Right lobe of liver (tissue), 6 donors: ENCODE data around the gene ULK1. TPM values are rescaled to one million over a fixed set of nuclear protein-coding genes. Genes with fewer than 3 reads are reported as not detected.
A peak's percentile ranks its signal among the peaks of the same experiment; 100 is the strongest.
"Not testable (repeated sequence)": the region's sequence is repeated elsewhere in the genome, so short reads cannot be mapped to it uniquely, and the experiment has no call there.

Source experiments
- ATAC-seq, 4 donors: fragments of 200-7000 bp; cut with Tn5 transposase; one replicate each; pipeline ENCODE4 v1.9.1; 2020; ENCODE audit warnings: mild to moderate bottlenecking in 4 of 4, moderate library complexity in 4 of 4
- DNase-seq, 3 donors: peaks; one replicate each; pipeline ENCODE4 v3.0.0-alpha.2; 2020
- H3K27ac ChIP-seq, 3 donors: fragments of 200-600 bp; one replicate each; pipeline ENCODE4 v1.8.0; 2022
- H3K27me3 ChIP-seq, 2 donors: fragments of 200-600 bp; one replicate each; pipeline ENCODE4 v1.8.0; 2022
- H3K36me3 ChIP-seq, 4 donors: fragments of 200-600 bp; sonication (generic) in 1 of 4; one replicate each; pipeline versions ENCODE4 v1.5.1 to v1.8.0; 2017 to 2022; ENCODE audit warnings: control low read depth in 1 of 4
- H3K4me1 ChIP-seq, 4 donors: fragments of 200-600 bp; sonication (generic) in 1 of 4; one replicate each; pipeline versions ENCODE4 v1.5.1 to v1.8.0; 2017 to 2022; ENCODE audit warnings: control low read depth in 1 of 4
- H3K4me3 ChIP-seq, 3 donors: fragments of 200-600 bp; one replicate each; pipeline ENCODE4 v1.8.0; 2022
- H3K9me3 ChIP-seq, 4 donors: fragments of 200-600 bp; sonication (generic) in 1 of 4; one replicate each; pipeline versions ENCODE4 v1.5.1 to v1.8.0; 2017 to 2022; ENCODE audit warnings: control low read depth in 1 of 4
- CTCF ChIP-seq, 4 donors: fragments of 200-600 bp in 3 of 4; fragments of 450-650 bp in 1 of 4; IDR thresholded peaks; one replicate each; pipeline versions ENCODE4 v1.5.1 to v1.8.0; 2016 to 2022; ENCODE audit warnings: antibody characterized with exemption in 4 of 4, mild to moderate bottlenecking in 2 of 4
- POLR2A ChIP-seq: fragments of 450-650 bp; IDR thresholded peaks from one replicate; pipeline ENCODE4 v1.6.1; 2017; ENCODE audit warnings: antibody characterized with exemption, mild to moderate bottlenecking
- WGBS: methylation state at CpG from one replicate; pipeline ENCODE4 v1.1.6; 2018; ENCODE audit warnings: low coverage, low lambda C conversion rate; ENCODE audit not compliant: insufficient coverage; ENCODE audit errors: missing lambda C conversion rate; 5-methylcytosine and 5-hydroxymethylcytosine counted together
- intact Hi-C, 2 donors: fragments of 100-400 bp; cut with DNase I; formaldehyde crosslinking; loops; one replicate each; pipeline versions ENCODE4 v1.11.2 to v1.14.1; 2022
- total RNA-seq, 6 experiments: library from RNA; depleted of rRNA in 2 of 6; stranded (reverse); fragments of >200 nt in 2 of 6; fragmentation: NEBNext Ultra II Directional in 3 of 6; extraction: Animal tissue kit (Norgen Biotek cat#: 25700) in 3 of 6; gene quantifications; one replicate each; pipeline versions ENCODE4 v1.1.0 to v1.2.4, GENCODE V29; 2016 to 2023
- donor health status: DM: no; HTN: yes; CAD: no.
- donor health status: DM: no; HTN: no; CAD: no.
- donor health status: DM: no; HTN: no; CAD: no.
- donor health status: DM: no; HTN: yes; CAD: no.
- donor health status: DM: no; HTN: yes; CAD: no.

Gene ULK1
- total RNA-seq, 6 experiments from 2014 or later = 14.5 to 39.0 (median 20.5) TPM

DNA sequence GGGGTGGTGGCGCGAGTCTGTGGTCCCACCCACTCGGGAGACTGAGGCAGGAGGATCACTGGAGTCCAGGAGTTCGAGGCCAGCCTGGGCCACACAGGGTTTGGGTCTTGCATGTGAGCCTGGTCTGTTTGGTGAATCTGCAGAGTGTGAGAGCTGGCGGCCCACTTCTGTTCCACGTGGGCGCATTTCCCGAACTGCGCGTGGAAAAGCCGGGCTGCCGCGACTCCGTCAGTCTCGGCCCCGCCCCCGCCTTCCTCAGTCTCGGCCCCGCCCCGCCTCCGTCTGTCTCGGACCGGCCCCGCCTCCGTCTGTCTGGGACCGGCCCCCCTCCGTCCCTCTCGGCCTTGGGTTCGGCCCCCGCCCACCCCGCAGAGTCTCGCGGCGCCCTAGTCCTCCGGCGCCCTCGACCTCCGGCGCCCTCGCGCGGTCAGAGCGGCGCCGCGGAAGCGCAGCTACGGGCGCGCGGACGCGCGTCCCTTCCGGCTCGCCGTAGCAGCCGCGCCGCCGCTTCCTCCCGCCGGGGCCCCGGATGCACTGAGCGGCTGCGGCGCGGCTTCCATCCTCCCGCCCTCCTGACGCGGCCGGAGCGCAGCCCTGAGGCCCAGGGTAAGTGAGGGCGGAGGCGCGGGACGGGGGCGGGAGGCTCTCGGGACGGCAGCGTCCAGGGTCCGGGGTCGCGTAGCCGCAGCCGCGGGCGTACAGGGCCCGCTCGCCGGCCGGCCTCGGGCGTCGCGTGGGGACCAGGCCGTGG, 55.2 kb downstream of the ULK1 start, which contains the start of gene EP400:
Gene EP400, plus strand, starts transcription at position 512 of the 751 bp plus-strand sequence. CDS start 10,678 bp downstream, outside the sequence.
- WGBS = 2% methylated on average over 12 of the region's 97 CpGs
- DNase-seq (peak; percentile 96 to 97 (median 97)), ATAC-seq (peak; percentile 96 to 99 (median 98))
- peak within 1 kb of the TSS; percentile 94 to 98 (median 95) for H3K4me3 ChIP-seq
- TF ChIP-seq POLR2A = peak; percentile 54
- TF ChIP-seq CTCF (IDR thresholded peaks at IDR 0.05) = peak; percentile 36 to 66 (median 56)
- H3K27me3 ChIP-seq = no peaks in the 10 kb centered on the region
- H3K27ac ChIP-seq = peak within 1 kb of the TSS; percentile 1 to 55 (median 48)
- peaks cover 0 to 10% (median 3%) of the 10 kb centered on the region in 4 donors for H3K4me1 ChIP-seq
- no peaks in the 10 kb centered on the region for H3K9me3 ChIP-seq
- intact Hi-C loops = loop anchor here in 1 of 2 donors (10.0 kb wide), 1 partner anchor 95 kb away; no protein-coding TSS in a partner anchor
- H3K36me3 ChIP-seq = no peaks in the 10 kb centered on the region

DNA sequence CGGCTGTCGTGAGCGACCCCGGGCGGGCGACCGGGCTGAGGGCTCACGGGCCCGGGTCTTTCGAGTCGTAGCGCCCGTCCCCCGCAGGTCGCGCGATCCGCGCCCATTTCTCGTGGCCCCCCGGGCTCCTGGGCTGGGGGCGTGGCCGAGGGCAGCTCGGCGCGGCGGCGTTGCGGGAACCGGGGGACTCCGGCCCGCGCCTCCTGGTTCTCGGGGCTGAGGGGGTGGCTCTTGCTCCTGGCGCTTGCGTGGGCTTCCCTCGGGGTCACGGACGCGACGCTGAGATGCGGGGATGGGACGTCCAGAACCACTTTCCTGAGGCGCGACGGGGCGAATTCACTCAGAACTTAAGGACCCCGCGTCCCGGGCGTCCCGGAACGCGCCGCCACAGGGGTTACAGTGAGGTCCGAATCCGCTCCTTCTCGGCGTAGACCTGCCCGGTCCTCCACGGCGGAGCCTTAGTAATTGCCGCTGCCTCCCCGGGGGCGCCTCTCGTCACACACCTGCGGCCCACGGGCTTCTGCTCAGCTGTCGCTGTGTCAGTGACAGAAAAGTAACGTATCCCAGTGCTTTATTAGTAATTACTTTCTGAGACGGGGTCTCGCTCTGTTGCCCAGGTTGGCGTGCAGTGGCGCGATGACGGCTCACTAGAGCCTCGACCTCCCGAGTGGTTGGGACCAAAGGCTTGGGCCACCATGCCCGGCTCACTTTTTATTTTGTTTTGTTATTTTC, 55.9 kb downstream of the ULK1 start:
- Histone ChIP-seq H3K9me3 (no peaks in the 10 kb centered on the region), H3K27me3 (no peaks in the 10 kb centered on the region), H3K36me3 (no peaks in the 10 kb centered on the region), H3K4me1 (peaks cover 0 to 10% (median 3%) of the 10 kb centered on the region in 4 donors), H3K4me3 (peak overlapping the region; percentile 94 to 98 (median 95)), H3K27ac (peak overlapping the region; percentile 1 to 55 (median 48))
- intact Hi-C loops = no loop called here
- ATAC-seq (peak; percentile 1 to 11 (median 8)), DNase-seq (peak; percentile 46 to 70 (median 57))
- TF ChIP-seq CTCF (IDR thresholded peaks at IDR 0.05) = no peak
- no peak for TF ChIP-seq POLR2A
- 0% methylated on average over 15 of the region's 79 CpGs for WGBS

DNA sequence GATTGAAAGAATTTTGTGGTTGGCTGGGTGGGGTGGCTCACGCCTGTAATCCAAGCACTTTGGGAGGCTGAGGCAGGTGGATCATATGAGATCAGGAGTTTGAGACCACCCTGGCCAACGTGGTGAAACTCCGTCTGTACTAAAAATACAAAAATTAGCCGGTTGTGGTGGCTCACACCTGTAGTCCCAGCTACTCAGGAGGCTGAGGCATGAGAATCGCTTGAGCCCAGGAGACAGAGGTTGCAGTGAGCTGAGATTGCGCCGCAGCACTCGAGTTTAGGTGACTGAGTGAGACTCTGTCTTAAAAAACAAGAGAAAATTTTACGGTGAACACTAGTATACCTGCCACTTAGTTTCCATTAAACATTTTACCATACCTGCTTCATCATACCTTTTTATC, 59.4 kb downstream of the ULK1 start:
- peaks cover 0 to 27% (median 10%) of the 10 kb centered on the region in 4 donors for H3K4me1 ChIP-seq
- H3K27ac ChIP-seq, intact Hi-C loops, H3K4me3 ChIP-seq, H3K36me3 ChIP-seq, H3K9me3 ChIP-seq, ATAC-seq, DNase-seq, H3K27me3 ChIP-seq: not testable (repeated sequence)
- WGBS = 91% methylated on average over 8 of the region's 9 CpGs

DNA sequence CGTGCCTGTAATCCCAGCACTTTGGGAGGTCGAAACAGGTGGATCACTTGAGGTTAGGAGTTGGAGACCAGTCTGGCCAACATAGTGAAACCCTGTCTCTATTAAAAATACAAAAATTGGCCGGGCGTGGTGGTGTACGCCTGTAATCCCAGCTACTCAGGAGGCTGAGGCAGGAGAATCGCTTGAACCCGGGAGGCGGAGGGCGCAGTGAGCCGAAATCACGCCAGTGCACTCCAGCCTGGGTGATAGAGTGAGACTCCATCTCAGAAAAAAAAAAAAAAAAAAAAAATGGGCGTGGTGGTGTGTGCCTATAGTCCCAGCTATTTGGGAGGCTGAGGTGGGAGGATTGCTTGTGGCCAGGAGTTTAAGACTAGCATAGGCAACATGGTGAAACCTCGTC, 60.0 kb downstream of the ULK1 start:
- H3K9me3 ChIP-seq, H3K27me3 ChIP-seq, intact Hi-C loops, ATAC-seq, H3K36me3 ChIP-seq, H3K27ac ChIP-seq, DNase-seq, H3K4me3 ChIP-seq: not testable (repeated sequence)
- 89% methylated on average over 9 of the region's 13 CpGs for WGBS
- H3K4me1 ChIP-seq = peaks cover 0 to 27% (median 10%) of the 10 kb centered on the region in 4 donors

DNA sequence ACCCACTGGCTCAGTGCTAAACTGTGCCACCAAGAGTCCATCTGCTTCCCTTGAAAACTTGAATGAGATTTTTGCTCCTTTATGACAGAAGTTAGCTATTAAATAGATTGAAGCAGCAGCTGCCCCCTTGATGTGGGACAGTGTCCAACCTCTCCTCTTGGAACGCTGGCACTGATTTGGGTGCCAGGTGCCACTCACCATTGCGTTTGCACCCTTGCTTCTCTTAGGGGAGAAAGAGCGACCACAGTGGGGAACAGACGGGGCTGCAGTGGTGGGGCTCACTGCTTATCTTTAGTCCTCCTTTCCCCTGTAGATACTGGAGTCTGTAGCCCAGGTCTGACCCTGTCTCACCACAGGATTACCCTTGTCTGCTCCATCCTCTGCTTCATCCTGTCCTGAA, 64.7 kb downstream of the ULK1 start:
- Histone ChIP-seq H3K27ac (no peak overlapping the region), H3K4me1 (peaks cover 0 to 16% (median 7%) of the 10 kb centered on the region in 4 donors), H3K4me3 (no peak overlapping the region), H3K36me3 (peaks cover 0 to 7% (median 1%) of the 10 kb centered on the region in 4 donors), H3K9me3 (no peaks in the 10 kb centered on the region), H3K27me3 (no peaks in the 10 kb centered on the region)
- intact Hi-C loops = no loop called here
- no peak for ATAC-seq
- 64% methylated on average over 3 of the region's 4 CpGs for WGBS
- TF ChIP-seq POLR2A (no peak), CTCF (IDR thresholded peaks at IDR 0.05) (no peak)
- no peak for DNase-seq
